Naive thymus-derived CD4-positive, alpha-beta T cell (primary cell): ENCODE measurements around the gene TNFSF9. TPM values are rescaled to one million over a fixed set of nuclear protein-coding genes. Genes with fewer than 3 reads are reported as not detected.
"Not testable (repeated sequence)": the region's sequence is repeated elsewhere in the genome, so short reads cannot be mapped to it uniquely, and the experiment has no call there.

Experiments
- ATAC-seq: fragments of 150-1000 bp; cut with Tn5 transposase; 2 replicates; pipeline ENCODE4 v1.10.0; 2021; ENCODE audit warnings: mild to moderate bottlenecking, moderate library complexity
- CTCF ChIA-PET: fragments of 350-600 bp; sonication (Branson Sonifier 250); formaldehyde crosslinking; loops from one replicate; lab custom pipeline; 2021; ENCODE audit warnings: antibody characterized with exemption; lab: Charles Lee
- POLR2A ChIA-PET: fragments of 350-600 bp; sonication (Branson Sonifier 250); formaldehyde crosslinking; loops from one replicate; lab custom pipeline; 2021; ENCODE audit warnings: antibody characterized with exemption, inconsistent platforms; lab: Charles Lee
- DNase-seq, 9 donors: peaks; one replicate each; pipeline versions ENCODE4 v3.0.0 to v3.0.0-alpha.2; 2020 to 2022; ENCODE audit warnings: mixed read lengths in 1 of 9
- H3K27ac ChIP-seq: one replicate; pipeline ENCODE4 v1.7.0; 2013; ENCODE audit warnings: mild to moderate bottlenecking, low read depth, low read length, moderate library complexity
- H3K27me3 ChIP-seq, 2 donors: one replicate each; pipeline ENCODE4 v1.7.0; 2013; ENCODE audit warnings: low read length in 2 of 2, mild to moderate bottlenecking in 2 of 2, moderate library complexity in 2 of 2; ENCODE audit not compliant: control insufficient read depth in 2 of 2, insufficient read depth in 2 of 2
- H3K36me3 ChIP-seq, 3 experiments: 1 replicate in 2 of 3; 2 replicates in 1 of 3; pipeline ENCODE4 v1.7.0; 2013; ENCODE audit warnings: low read length in 3 of 3, mild to moderate bottlenecking in 3 of 3, moderate library complexity in 1 of 3; ENCODE audit not compliant: insufficient read depth in 3 of 3, control insufficient read depth in 2 of 3
- H3K4me1 ChIP-seq, 2 donors: one replicate each; pipeline ENCODE4 v1.7.0; 2013; ENCODE audit warnings: low read length in 2 of 2, mild to moderate bottlenecking in 2 of 2, moderate library complexity in 1 of 2; ENCODE audit not compliant: control insufficient read depth in 2 of 2, insufficient read depth in 2 of 2
- H3K4me3 ChIP-seq: 2 replicates; pipeline ENCODE4 v1.7.0; 2013; ENCODE audit warnings: mild to moderate bottlenecking, low read length
- H3K9me3 ChIP-seq, 3 experiments: 1 replicate in 2 of 3; 2 replicates in 1 of 3; pipeline ENCODE4 v1.7.0; 2013; ENCODE audit warnings: low read length in 3 of 3; ENCODE audit not compliant: control insufficient read depth in 2 of 3
- H3K27ac Mint-ChIP-seq, 9 donors: one replicate each; pipeline ENCODE4 v1.8.0; 2020 to 2022; ENCODE audit warnings: mixed read lengths in 9 of 9, mild to moderate bottlenecking in 8 of 9, moderate library complexity in 5 of 9, inconsistent platforms in 2 of 9
- H3K27me3 Mint-ChIP-seq, 5 donors: one replicate each; pipeline ENCODE4 v1.8.0; 2021 to 2022; ENCODE audit warnings: mixed read lengths in 5 of 5, mild to moderate bottlenecking in 1 of 5
- H3K36me3 Mint-ChIP-seq, 5 donors: one replicate each; pipeline ENCODE4 v1.8.0; 2020 to 2022; ENCODE audit warnings: mixed read lengths in 5 of 5, mild to moderate bottlenecking in 3 of 5, inconsistent platforms in 1 of 5
- H3K4me1 Mint-ChIP-seq, 7 donors: one replicate each; pipeline ENCODE4 v1.8.0; 2020 to 2022; ENCODE audit warnings: mixed read lengths in 7 of 7, mild to moderate bottlenecking in 3 of 7, inconsistent platforms in 1 of 7
- H3K4me3 Mint-ChIP-seq, 10 donors: one replicate each; pipeline ENCODE4 v1.8.0; 2020 to 2022; ENCODE audit warnings: mild to moderate bottlenecking in 10 of 10, mixed read lengths in 10 of 10, moderate library complexity in 6 of 10, inconsistent platforms in 2 of 10
- H3K9me3 Mint-ChIP-seq, 11 donors: one replicate each; pipeline ENCODE4 v1.8.0; 2020 to 2022; ENCODE audit warnings: mixed read lengths in 11 of 11, mild to moderate bottlenecking in 4 of 11, inconsistent platforms in 1 of 11, moderate library complexity in 1 of 11
- intact Hi-C, 2 donors: fragments of 100-400 bp; cut with micrococcal nuclease; formaldehyde crosslinking; loops; one replicate each; pipeline ENCODE4 v1.15.1; 2023
- polyA plus RNA-seq, 2 donors: library from polyadenylated mRNA; unstranded; fragments of 300-500 nt; fragmentation: Illumina TruSeq; gene quantifications; one replicate each; pipeline ENCODE4 v1.2.3, GENCODE V29; 2021
- total RNA-seq, 6 experiments: library from RNA in 5 of 6; stranded (reverse) in 5 of 6; gene quantifications; 1 replicate in 5 of 6; 2 replicates in 1 of 6; pipeline ENCODE4 v1.2.3 and lab custom pipeline; 2021 to 2026

The TNFSF9 gene
- total and polyA plus RNA-seq, 7 experiments from 2014 or later, result 0.38 to 3.9 (median 3.0) TPM; not detected in 3

- CTCF ChIA-PET, H3K9me3 ChIP-seq, POLR2A ChIA-PET, H3K4me3 Mint-ChIP-seq, ATAC-seq, DNase-seq, intact Hi-C loops, H3K9me3 Mint-ChIP-seq, H3K27me3 ChIP-seq, H3K27ac ChIP-seq, H3K4me3 ChIP-seq, H3K36me3 ChIP-seq: not testable (repeated sequence)
- H3K4me1 Mint-ChIP-seq, result peaks cover 12 to 23% (median 13%) of the 10 kb centered on the region in 7 donors
- H3K4me1 ChIP-seq, result peaks cover 7 to 11% of the 10 kb centered on the region in 2 donors
- H3K27ac Mint-ChIP-seq, result peak overlapping the region in 1 of 9 donors; percentile 13
- H3K27me3 Mint-ChIP-seq, result peaks cover 12 to 25% (median 19%) of the 10 kb centered on the region in 5 donors
- H3K36me3 Mint-ChIP-seq, result peaks cover 0 to 12% (median 0%) of the 10 kb centered on the region in 5 donors
These were observed 52.0 kb downstream of the TNFSF9 start for GRCh38 chr19:6582515-6583484.

Other genes starting within 250 kb of the TNFSF9 start
- gene ACER1, start 197.4 kb upstream of the TNFSF9 start, total RNA-seq, result 1 to 10 TPM in 2 of 5 experiments, under 1 TPM in 3; 0.65 to 2.9 (median 0.87) TPM
- 1 to 10 TPM; 1.1 to 3.9 TPM for gene ACER1, start 197.4 kb upstream of the TNFSF9 start, polyA plus RNA-seq
- gene CLPP, start 169.5 kb upstream of the TNFSF9 start, total RNA-seq, result 100 to 1,000 TPM in 1 of 5 experiments, 10 to 100 TPM in 4; 53.2 to 129 (median 75.9) TPM
- gene CLPP, start 169.5 kb upstream of the TNFSF9 start, polyA plus RNA-seq, result 100 to 1,000 TPM; 156 to 196 TPM
- 10 to 100 TPM; 33.6 to 90.1 (median 72.9) TPM for gene ALKBH7, start 158.2 kb upstream of the TNFSF9 start, total RNA-seq
- 100 to 1,000 TPM; 129 to 142 TPM for gene ALKBH7, start 158.2 kb upstream of the TNFSF9 start, polyA plus RNA-seq
- 1 to 10 TPM; 1.8 to 4.0 (median 2.8) TPM for gene PSPN, start 155.1 kb upstream of the TNFSF9 start, total RNA-seq
- gene PSPN, start 155.1 kb upstream of the TNFSF9 start, polyA plus RNA-seq, result under 1 TPM; 0.60 to 0.91 TPM
- gene GTF2F1, start 137.9 kb upstream of the TNFSF9 start, total RNA-seq, result 10 to 100 TPM; 51.5 to 71.6 (median 61.3) TPM
- gene GTF2F1, start 137.9 kb upstream of the TNFSF9 start, polyA plus RNA-seq, result 10 to 100 TPM; 17.9 to 33.3 TPM
- 100 to 1,000 TPM; 142 to 276 (median 152) TPM for gene KHSRP, start 106.2 kb upstream of the TNFSF9 start, total RNA-seq
- 10 to 100 TPM; 12.5 to 20.9 TPM for gene KHSRP, start 106.2 kb upstream of the TNFSF9 start, polyA plus RNA-seq
- under 1 TPM in 1 of 5 experiments, not detected in 4; 0.32 TPM for gene SLC25A41, start 97.3 kb upstream of the TNFSF9 start, total RNA-seq
- not detected for gene SLC25A41, start 97.3 kb upstream of the TNFSF9 start, polyA plus RNA-seq
- 10 to 100 TPM in 4 of 5 experiments, 1 to 10 TPM in 1; 9.0 to 31.3 (median 22.0) TPM for gene SLC25A23, start 71.2 kb upstream of the TNFSF9 start, total RNA-seq
- gene SLC25A23, start 71.2 kb upstream of the TNFSF9 start, polyA plus RNA-seq, result 10 to 100 TPM; 18.8 to 35.0 TPM
- gene CRB3, start 66.8 kb upstream of the TNFSF9 start, total RNA-seq, result 1 to 10 TPM in 4 of 5 experiments, under 1 TPM in 1; 0.44 to 8.6 (median 5.7) TPM
- gene CRB3, start 66.8 kb upstream of the TNFSF9 start, polyA plus RNA-seq, result 10 to 100 TPM in 1 of 2 donors, 1 to 10 TPM in 1; 6.5 to 10.1 TPM
- gene DENND1C, start 49.2 kb upstream of the TNFSF9 start, total RNA-seq, result 100 to 1,000 TPM; 106 to 142 (median 118) TPM
- 100 to 1,000 TPM in 1 of 2 donors, 10 to 100 TPM in 1; 57.3 to 142 TPM for gene DENND1C, start 49.2 kb upstream of the TNFSF9 start, polyA plus RNA-seq
- 1 to 10 TPM; 1.5 to 7.6 (median 2.6) TPM for gene TUBB4A, start 28.7 kb upstream of the TNFSF9 start, total RNA-seq
- 1 to 10 TPM; 1.5 to 4.5 TPM for gene TUBB4A, start 28.7 kb upstream of the TNFSF9 start, polyA plus RNA-seq
- 10 to 100 TPM in 1 of 5 experiments, 1 to 10 TPM in 1, not detected in 3; 1.2 to 39.6 TPM for gene CD70, start 60.1 kb downstream of the TNFSF9 start, total RNA-seq
- not detected for gene CD70, start 60.1 kb downstream of the TNFSF9 start, polyA plus RNA-seq
- 10 to 100 TPM in 1 of 5 experiments, 1 to 10 TPM in 4; 1.0 to 20.5 (median 1.8) TPM for gene TNFSF14, start 139.1 kb downstream of the TNFSF9 start, total RNA-seq
- 1 to 10 TPM; 1.3 to 1.9 TPM for gene TNFSF14, start 139.1 kb downstream of the TNFSF9 start, polyA plus RNA-seq
- 1 to 10 TPM in 3 of 5 experiments, under 1 TPM in 2; 0.57 to 3.7 (median 1.8) TPM for gene C3, start 189.6 kb downstream of the TNFSF9 start, total RNA-seq
- gene C3, start 189.6 kb downstream of the TNFSF9 start, polyA plus RNA-seq, result not detected
- gene GPR108, start 206.6 kb downstream of the TNFSF9 start, total RNA-seq, result 10 to 100 TPM; 36.1 to 81.6 (median 61.9) TPM
- 10 to 100 TPM; 70.6 to 96.5 TPM for gene GPR108, start 206.6 kb downstream of the TNFSF9 start, polyA plus RNA-seq
- gene TRIP10, start 208.7 kb downstream of the TNFSF9 start, total RNA-seq, result 10 to 100 TPM in 1 of 5 experiments, 1 to 10 TPM in 4; 2.9 to 17.4 (median 5.4) TPM
- gene TRIP10, start 208.7 kb downstream of the TNFSF9 start, polyA plus RNA-seq, result 1 to 10 TPM in 1 of 2 donors, under 1 TPM in 1; 0.74 to 1.8 TPM
- 10 to 100 TPM; 27.9 to 64.7 (median 57.4) TPM for gene SH2D3A, start 236.4 kb downstream of the TNFSF9 start, total RNA-seq
- gene SH2D3A, start 236.4 kb downstream of the TNFSF9 start, polyA plus RNA-seq, result 10 to 100 TPM; 35.2 to 60.4 TPM
- 100 to 1,000 TPM in 3 of 5 experiments, 10 to 100 TPM in 2; 90.5 to 132 (median 115) TPM for gene VAV1, start 241.7 kb downstream of the TNFSF9 start, total RNA-seq
- 10 to 100 TPM; 26.2 to 41.4 TPM for gene VAV1, start 241.7 kb downstream of the TNFSF9 start, polyA plus RNA-seq